ENCODE results near the gene DSTN.

The DSTN gene

GRCh38 chr20:17569616-17570346 lies at the start of gene DSTN:
DSTN (plus strand) TSS chr20:17570075; CDS start chr20:17570209, 134 bp downstream.
- DNase-seq, result peak; percentile 90

- no peak for DNase-seq
These were observed 49.3 kb upstream of the DSTN start for GRCh38 chr20:17520583-17520982.

GRCh38 chr20:17522528-17522927 lies 47.3 kb upstream of the DSTN start:
- DNase-seq, result no peak

- DNase-seq, result no peak
These were observed 46.5 kb upstream of the DSTN start for GRCh38 chr20:17523326-17523725.

- no peak for DNase-seq
These were observed 45.3 kb upstream of the DSTN start for GRCh38 chr20:17524560-17524959.

- no peak for DNase-seq
These were observed 44.7 kb upstream of the DSTN start for GRCh38 chr20:17525132-17525531.

- peak; percentile 42 for DNase-seq
These were observed 44.2 kb upstream of the DSTN start for GRCh38 chr20:17525650-17526049.

- DNase-seq, result no peak
These were observed 40.3 kb upstream of the DSTN start for GRCh38 chr20:17529586-17529985.

- no peak for DNase-seq
These were observed 39.7 kb upstream of the DSTN start for GRCh38 chr20:17530153-17530552.

- peak; percentile 70 for DNase-seq
These were observed 38.9 kb upstream of the DSTN start, which contains the start of gene BFSP1 for GRCh38 chr20:17530716-17531664. BFSP1 (minus strand) TSS chr20:17531379; CDS start chr20:17531329, 50 bp downstream.

GRCh38 chr20:17531665-17532025 lies 38.2 kb upstream of the DSTN start:
- DNase-seq, result no peak

- peak; percentile 56 for DNase-seq
These were observed 36.5 kb upstream of the DSTN start for GRCh38 chr20:17533396-17533795.

- no peak for DNase-seq
These were observed 35.8 kb upstream of the DSTN start for GRCh38 chr20:17534077-17534476.

GRCh38 chr20:17536944-17537444 lies 32.9 kb upstream of the DSTN start:
- peak; percentile 82 for DNase-seq

- DNase-seq, result no peak
These were observed 31.9 kb upstream of the DSTN start for GRCh38 chr20:17537959-17538358.

- DNase-seq, result peak; percentile 70
These were observed 31.2 kb upstream of the DSTN start for GRCh38 chr20:17538517-17539170.

- DNase-seq, result no peak
These were observed 28.3 kb upstream of the DSTN start for GRCh38 chr20:17541596-17541995.

GRCh38 chr20:17541996-17542395 lies 27.9 kb upstream of the DSTN start:
- no peak for DNase-seq

- DNase-seq, result no peak
These were observed 27.4 kb upstream of the DSTN start for GRCh38 chr20:17542481-17542880.

GRCh38 chr20:17542993-17543412 lies 26.9 kb upstream of the DSTN start:
- DNase-seq, result no peak

- no peak for DNase-seq
These were observed 26.2 kb upstream of the DSTN start for GRCh38 chr20:17543531-17544131.

GRCh38 chr20:17545127-17545526 lies 24.7 kb upstream of the DSTN start:
- DNase-seq, result no peak

- no peak for DNase-seq
These were observed 20.7 kb upstream of the DSTN start for GRCh38 chr20:17549131-17549530.
